ENCODE measurements around the gene PCCA.

DNA sequence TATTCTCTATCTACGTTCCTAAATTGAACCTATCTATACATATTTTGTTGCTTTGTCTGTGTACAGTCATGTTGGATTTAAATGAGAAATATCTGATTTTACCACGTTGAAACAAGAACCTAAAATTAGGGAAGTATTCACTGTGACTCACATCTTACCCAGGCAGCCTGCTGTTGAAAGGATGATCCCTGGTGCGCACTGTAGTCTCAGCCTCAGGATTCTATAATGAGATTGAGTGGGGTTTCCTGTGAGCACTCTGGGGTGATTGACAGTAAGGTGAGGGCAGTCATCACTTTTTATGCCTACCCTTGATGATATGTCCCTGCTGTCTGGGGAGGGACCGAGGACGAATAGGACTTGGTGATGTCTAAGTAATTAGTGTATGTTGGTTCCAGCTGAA is 35.4 kb downstream of the PCCA start:
- TF ChIP-seq POLR2A (IDR thresholded peaks at IDR 0.05; ENCODE audit: low read depth), result no peak
- TF ChIP-seq, protein P1, sequence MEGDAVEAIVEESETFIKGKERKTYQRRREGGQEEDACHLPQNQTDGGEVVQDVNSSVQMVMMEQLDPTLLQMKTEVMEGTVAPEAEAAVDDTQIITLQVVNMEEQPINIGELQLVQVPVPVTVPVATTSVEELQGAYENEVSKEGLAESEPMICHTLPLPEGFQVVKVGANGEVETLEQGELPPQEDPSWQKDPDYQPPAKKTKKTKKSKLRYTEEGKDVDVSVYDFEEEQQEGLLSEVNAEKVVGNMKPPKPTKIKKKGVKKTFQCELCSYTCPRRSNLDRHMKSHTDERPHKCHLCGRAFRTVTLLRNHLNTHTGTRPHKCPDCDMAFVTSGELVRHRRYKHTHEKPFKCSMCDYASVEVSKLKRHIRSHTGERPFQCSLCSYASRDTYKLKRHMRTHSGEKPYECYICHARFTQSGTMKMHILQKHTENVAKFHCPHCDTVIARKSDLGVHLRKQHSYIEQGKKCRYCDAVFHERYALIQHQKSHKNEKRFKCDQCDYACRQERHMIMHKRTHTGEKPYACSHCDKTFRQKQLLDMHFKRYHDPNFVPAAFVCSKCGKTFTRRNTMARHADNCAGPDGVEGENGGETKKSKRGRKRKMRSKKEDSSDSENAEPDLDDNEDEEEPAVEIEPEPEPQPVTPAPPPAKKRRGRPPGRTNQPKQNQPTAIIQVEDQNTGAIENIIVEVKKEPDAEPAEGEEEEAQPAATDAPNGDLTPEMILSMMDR (IDR thresholded peaks at IDR 0.05), result no peak

Data from esophagus muscularis mucosa (tissue), 3 donors.